Heart right ventricle (tissue), 16 donors: Measurements from ENCODE around the gene STRN3. TPM values are rescaled to one million over a fixed set of nuclear protein-coding genes. Genes with fewer than 3 reads are reported as not detected.
"Not testable (repeated sequence)": the region's sequence is repeated elsewhere in the genome, so short reads cannot be mapped to it uniquely, and the experiment has no call there.

Experiments used
- ATAC-seq, 8 donors: fragments of 200-7000 bp; cut with Tn5 transposase; one replicate each; pipeline ENCODE4 v1.9.1; 2020; ENCODE audit warnings: mild to moderate bottlenecking in 8 of 8, moderate library complexity in 8 of 8, moderate number of reproducible peaks in 1 of 8
- DNase-seq, 2 donors: peaks; one replicate each; pipeline ENCODE4 v3.0.0-alpha.2; 2020
- H3K27ac ChIP-seq, 10 donors: fragments of 200-600 bp; sonication (generic) in 2 of 10; one replicate each; pipeline versions ENCODE4 v1.5.0 to v1.8.0; 2020 to 2022; ENCODE audit warnings: mild to moderate bottlenecking in 3 of 10
- H3K27me3 ChIP-seq, 7 donors: fragments of 200-600 bp; one replicate each; pipeline ENCODE4 v1.8.0; 2021 to 2022; ENCODE audit warnings: mild to moderate bottlenecking in 2 of 7
- H3K36me3 ChIP-seq, 9 donors: fragments of 200-600 bp; sonication (generic) in 1 of 9; one replicate each; pipeline versions ENCODE4 v1.5.0 to v1.8.0; 2020 to 2022; ENCODE audit warnings: mild to moderate bottlenecking in 2 of 9
- H3K4me1 ChIP-seq, 9 donors: fragments of 200-600 bp; sonication (generic) in 1 of 9; one replicate each; pipeline versions ENCODE4 v1.5.0 to v1.8.0; 2020 to 2022; ENCODE audit warnings: mild to moderate bottlenecking in 4 of 9
- H3K4me3 ChIP-seq, 10 donors: fragments of 200-600 bp; sonication (generic) in 2 of 10; one replicate each; pipeline versions ENCODE4 v1.5.0 to v1.8.0; 2020 to 2022; ENCODE audit warnings: mild to moderate bottlenecking in 7 of 10, moderate library complexity in 2 of 10
- H3K9me3 ChIP-seq, 11 donors: fragments of 200-600 bp in 10 of 11; sonication (generic) in 2 of 11; one replicate each; pipeline versions ENCODE4 v1.5.0 to v1.8.0; 2013 to 2022; ENCODE audit warnings: mild to moderate bottlenecking in 2 of 11, control low read depth in 1 of 11, moderate library complexity in 1 of 11
- WGBS, 2 donors: extraction: QIAGEN DNeasy Blood & Tissue Kit; methylation state at CpG; one replicate each; pipeline ENCODE4 v1.1.7; 2013; ENCODE audit warnings: inconsistent platforms in 1 of 2; 5-methylcytosine and 5-hydroxymethylcytosine counted together
- intact Hi-C, 10 donors: fragments of 100-400 bp; cut with DNase I; formaldehyde crosslinking; loops; one replicate each; pipeline versions ENCODE4 v1.11.1 to v1.14.2; 2022
- polyA plus RNA-seq, 2 donors: library from polyadenylated mRNA; stranded (reverse); fragments of 200-250 nt; gene quantifications; one replicate each; pipeline ENCODE4 v1.2.3, GENCODE V29; 2013
- total RNA-seq, 10 donors: library from RNA; stranded (reverse); fragmentation: NEBNext Ultra II Directional in 3 of 10; extraction: Animal tissue kit (Norgen Biotek cat#: 25700) in 3 of 10; gene quantifications; one replicate each; pipeline versions ENCODE4 v1.2.1 to v1.2.4, GENCODE V29; 2021 to 2023
- TF ChIP-seq, protein P1 (sequence below), 9 donors: fragments of 200-600 bp; sonication (generic) in 2 of 9; IDR thresholded peaks; one replicate each; pipeline versions ENCODE4 v1.5.0 to v1.8.0; 2021 to 2022; ENCODE audit warnings: antibody characterized with exemption in 9 of 9, mild to moderate bottlenecking in 5 of 9, moderate library complexity in 1 of 9
- donor health status: Arrhythmogenic right ventricular cardiomyopathy.
- donor health status: ischemic (EF 13 %, LVEDD 7.1; RV severe dilation, severe dysfunction).
- donor health status: healthy with polysubstance abuse.
- donor health status: DM: no; HTN: yes; CAD: no.
- donor health status: DM: no; HTN: no; CAD: no.
- donor health status: ischemic (EF 25% LVEDD 6.9; RV normal size, moderate dysfunction).
- donor health status: ischemic (EF 25% LVEDD 5.7; RV mildly dilated, moderate dysfunction).
- donor health status: healthy.
- donor health status: DM: yes; HTN: yes; CAD: no.
- donor health status: Ischemic cardiomyopathy.
- donor health status: ischemic (EF 35%, LVEDD 5.7; RV mildly dilated, moderate dysfunction).
- donor health status: nonischemic (EF 11% LVEDD 7.7; RV severe dilation, severe dysfunction).
- donor health status: DM: yes; HTN: yes; CAD: no.
- donor health status: PGD.
- donor health status: ischemic (EF 29% LVEDD 5.4; RV normal size, mild dysfunction).
- donor health status: nonischemic (EF 23%, LVEDD 6.1; RV moderate dilation, normal function).

STRN3 gene
- total and polyA plus RNA-seq, 12 donors, result 10.5 to 60.4 (median 50.2) TPM

DNA sequence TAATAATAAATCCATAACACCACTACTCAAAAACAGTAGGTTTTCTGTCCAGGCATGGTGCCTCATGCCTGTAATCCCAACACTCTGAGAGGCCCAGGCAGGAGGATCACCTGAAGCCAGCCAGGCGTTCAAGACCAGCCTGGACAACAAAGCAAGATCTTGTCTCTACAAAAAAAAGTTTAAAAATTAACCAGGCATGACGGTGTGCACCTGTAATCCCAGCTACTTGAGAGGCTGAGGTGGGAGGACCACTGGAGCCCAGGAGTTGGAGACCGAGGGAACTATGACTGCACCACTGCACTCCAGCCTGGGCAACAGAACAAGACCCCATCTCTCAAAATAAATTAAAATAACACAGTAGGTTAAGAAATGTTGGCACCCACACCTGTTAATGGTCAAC, 45.2 kb downstream of the STRN3 start:
- Histone ChIP-seq H3K27me3 (no peaks in the 10 kb centered on the region), H3K4me3 (no peak overlapping the region), H3K9me3 (no peaks in the 10 kb centered on the region), H3K27ac (no peak overlapping the region), H3K36me3 (no peaks in the 10 kb centered on the region), H3K4me1 (peaks cover 0 to 18% (median 4%) of the 10 kb centered on the region in 9 donors)
- WGBS, 2 donors, result 91% methylated on average over 3 of the region's 3 CpGs
- TF ChIP-seq, protein P1, sequence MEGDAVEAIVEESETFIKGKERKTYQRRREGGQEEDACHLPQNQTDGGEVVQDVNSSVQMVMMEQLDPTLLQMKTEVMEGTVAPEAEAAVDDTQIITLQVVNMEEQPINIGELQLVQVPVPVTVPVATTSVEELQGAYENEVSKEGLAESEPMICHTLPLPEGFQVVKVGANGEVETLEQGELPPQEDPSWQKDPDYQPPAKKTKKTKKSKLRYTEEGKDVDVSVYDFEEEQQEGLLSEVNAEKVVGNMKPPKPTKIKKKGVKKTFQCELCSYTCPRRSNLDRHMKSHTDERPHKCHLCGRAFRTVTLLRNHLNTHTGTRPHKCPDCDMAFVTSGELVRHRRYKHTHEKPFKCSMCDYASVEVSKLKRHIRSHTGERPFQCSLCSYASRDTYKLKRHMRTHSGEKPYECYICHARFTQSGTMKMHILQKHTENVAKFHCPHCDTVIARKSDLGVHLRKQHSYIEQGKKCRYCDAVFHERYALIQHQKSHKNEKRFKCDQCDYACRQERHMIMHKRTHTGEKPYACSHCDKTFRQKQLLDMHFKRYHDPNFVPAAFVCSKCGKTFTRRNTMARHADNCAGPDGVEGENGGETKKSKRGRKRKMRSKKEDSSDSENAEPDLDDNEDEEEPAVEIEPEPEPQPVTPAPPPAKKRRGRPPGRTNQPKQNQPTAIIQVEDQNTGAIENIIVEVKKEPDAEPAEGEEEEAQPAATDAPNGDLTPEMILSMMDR (IDR thresholded peaks at IDR 0.05), result no peak
- ATAC-seq (peak in 1 of 8 donors; percentile 26), DNase-seq (no peak)
- intact Hi-C loops, result loop anchor here in 9 of 10 donors (1.0 to 10.0 kb wide), 6 partner anchors 41 to 374 kb away; no protein-coding TSS in a partner anchor

GRCh38 chr14:30980106-30980704, 46.0 kb downstream of the STRN3 start:
- 71 to 77% methylated on average over 13 of the region's 13 CpGs for WGBS, 2 donors
- not testable (repeated sequence) for H3K4me3 ChIP-seq, H3K36me3 ChIP-seq, H3K27ac ChIP-seq, H3K9me3 ChIP-seq, H3K27me3 ChIP-seq
- TF ChIP-seq, protein P1 (IDR thresholded peaks at IDR 0.05), result peak; percentile 46 to 78 (median 67)
- H3K4me1 ChIP-seq, result peaks cover 0 to 19% (median 9%) of the 10 kb centered on the region in 9 donors
- ATAC-seq (peak; percentile 47 to 79 (median 72)), DNase-seq (peak in 1 of 2 donors; percentile 56)
- intact Hi-C loops, result loop anchor here in 9 of 10 donors (1.0 to 10.0 kb wide), 6 partner anchors 42 to 375 kb away; no protein-coding TSS in a partner anchor

GRCh38 chr14:30977752-30978151, 48.4 kb downstream of the STRN3 start:
- no peak overlapping the region for H3K27ac ChIP-seq

GRCh38 chr14:30974628-30975027, 51.6 kb downstream of the STRN3 start:
- Histone ChIP-seq H3K27ac (no peak overlapping the region), H3K9me3 (no peaks in the 10 kb centered on the region), H3K27me3 (no peaks in the 10 kb centered on the region), H3K36me3 (no peaks in the 10 kb centered on the region), H3K4me1 (peaks cover 0 to 60% (median 27%) of the 10 kb centered on the region in 9 donors), H3K4me3 (no peak overlapping the region)
- intact Hi-C loops, result loop anchor here in 1 of 10 donors (5.0 kb wide), 1 partner anchor 108 kb away; no protein-coding TSS in a partner anchor
- WGBS, 2 donors, result 84 to 94% methylated on average over 4 of the region's 4 CpGs
- TF ChIP-seq, protein P1 (IDR thresholded peaks at IDR 0.05), result no peak
- DNase-seq (no peak), ATAC-seq (peak in 4 of 8 donors; percentile 8 to 49 (median 31))

More at GRCh38 chr14:30977752-30978151, 48.4 kb downstream of the STRN3 start:
- Histone ChIP-seq H3K9me3 (no peaks in the 10 kb centered on the region), H3K36me3 (no peaks in the 10 kb centered on the region), H3K4me3 (no peak overlapping the region), H3K4me1 (peaks cover 0 to 40% (median 30%) of the 10 kb centered on the region in 9 donors), H3K27me3 (no peaks in the 10 kb centered on the region)
- DNase-seq, result no peak
- intact Hi-C loops, result loop anchor here in 1 of 10 donors (5.0 kb wide), 1 partner anchor 105 kb away; no protein-coding TSS in a partner anchor
- ATAC-seq, result no peak
- TF ChIP-seq, protein P1 (IDR thresholded peaks at IDR 0.05), result no peak
- WGBS, 2 donors, result 75 to 93% methylated on average over 2 of the region's 2 CpGs
